DOHH2 (cell line): ENCODE measurements around the gene MCU.

Experiments used
- H3F3A ChIP-seq: fragments of 200-600 bp; sonication (generic), shearing (Covaris generic); 2 replicates; pipeline ENCODE4 v1.6.0; 2016; ENCODE audit warnings: antibody characterized with exemption, mild to moderate bottlenecking; ENCODE audit not compliant: control insufficient read depth, insufficient read depth
- H3K27ac ChIP-seq: fragments of 200-600 bp; sonication (generic); 2 replicates; pipeline ENCODE4 v1.5.1; 2014; ENCODE audit warnings: low read depth, mild to moderate bottlenecking, low read length, moderate library complexity
- H3K27me3 ChIP-seq: fragments of 200-600 bp; sonication (generic); 2 replicates; pipeline ENCODE4 v1.6.1; 2014; ENCODE audit warnings: mild to moderate bottlenecking, low read length, mixed read lengths; ENCODE audit not compliant: control insufficient read depth
- H3K36me3 ChIP-seq: fragments of 200-600 bp; sonication (generic); 2 replicates; pipeline ENCODE4 v1.6.1; 2014; ENCODE audit warnings: mild to moderate bottlenecking, low read length, moderate library complexity, mixed read lengths; ENCODE audit not compliant: control insufficient read depth
- H3K4me1 ChIP-seq: fragments of 200-600 bp; sonication (generic); 2 replicates; pipeline ENCODE4 v1.6.1; 2014; ENCODE audit warnings: mild to moderate bottlenecking, low read length, mixed read lengths; ENCODE audit not compliant: control insufficient read depth
- H3K4me2 ChIP-seq: fragments of 200-600 bp; sonication (generic); 2 replicates; pipeline ENCODE4 v1.6.0; 2014; ENCODE audit warnings: mild to moderate bottlenecking, low read length, moderate library complexity
- H3K4me3 ChIP-seq: fragments of 200-600 bp; sonication (generic); 2 replicates; pipeline ENCODE4 v1.5.1; 2014; ENCODE audit warnings: mild to moderate bottlenecking, low read length, mixed read lengths
- H3K79me2 ChIP-seq: fragments of 200-600 bp; sonication (generic); 2 replicates; pipeline ENCODE4 v1.6.1; 2014; ENCODE audit warnings: mild to moderate bottlenecking, low read length, mixed read lengths; ENCODE audit not compliant: control insufficient read depth
- H3K9me2 ChIP-seq: fragments of 200-600 bp; sonication (generic); replicated peaks from 2 replicates; pipeline ENCODE4 v1.6.1; 2014; ENCODE audit warnings: mild to moderate bottlenecking, low read length, mixed read lengths; ENCODE audit not compliant: control insufficient read depth
- H3K9me3 ChIP-seq: fragments of 200-600 bp; sonication (generic); 2 replicates; pipeline ENCODE4 v1.6.1; 2014; ENCODE audit warnings: antibody characterized with exemption, low read length, mixed read lengths; ENCODE audit not compliant: control insufficient read depth, insufficient read depth
- H4K20me1 ChIP-seq: fragments of 200-600 bp; sonication (generic); 2 replicates; pipeline ENCODE4 v1.6.0; 2014; ENCODE audit warnings: low read depth, mild to moderate bottlenecking, antibody characterized with exemption, low read length, moderate library complexity; ENCODE audit not compliant: control insufficient read depth, insufficient read depth
- EZH2phosphoT487 ChIP-seq: fragments of 200-600 bp; sonication (generic); IDR thresholded peaks from 2 replicates; pipeline ENCODE4 v1.6.1; 2017; ENCODE audit warnings: borderline replicate concordance, mild to moderate bottlenecking, antibody characterized with exemption, low read length, moderate library complexity, mixed read lengths
- TF ChIP-seq, protein P1 (sequence below): fragments of 200-600 bp; sonication (generic); IDR thresholded peaks from one replicate; pipeline ENCODE4 v1.5.1; 2014; ENCODE audit warnings: antibody characterized with exemption, mild to moderate bottlenecking, low read depth, low read length; ENCODE audit not compliant: poor library complexity, severe bottlenecking

Gene MCU

DNA sequence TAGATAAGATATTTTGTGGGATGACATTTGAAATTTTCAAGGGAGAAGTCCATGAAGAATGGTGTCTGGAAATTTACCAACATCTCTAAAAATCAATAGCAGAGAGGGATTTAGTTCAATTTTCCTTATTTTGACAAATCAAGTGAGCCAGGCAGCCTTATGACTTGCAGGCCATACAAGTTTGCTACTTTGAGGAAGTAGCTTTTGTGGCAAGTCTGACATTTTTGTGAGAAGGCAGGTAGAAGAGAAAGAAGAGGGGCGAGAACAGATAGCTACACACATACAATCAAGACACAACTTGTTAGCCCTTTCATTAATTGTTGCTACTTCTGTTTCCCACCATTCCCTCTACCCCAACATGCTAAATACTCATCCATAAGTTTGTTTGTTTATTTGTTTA, 127.1 kb downstream of the MCU start:
- Histone ChIP-seq H3K4me2 (no peak overlapping the region), H3K79me2 (no peaks in the 10 kb centered on the region), H3K9me2 (no peaks in the 10 kb centered on the region), H3K27ac (no peak overlapping the region), H4K20me1 (no peaks in the 10 kb centered on the region), H3K9me3 (no peaks in the 10 kb centered on the region), H3K36me3 (no peaks in the 10 kb centered on the region), H3K4me3 (no peak overlapping the region), H3K27me3 (no peaks in the 10 kb centered on the region), H3F3A (no peaks in the 10 kb centered on the region), H3K4me1 (peaks cover 7% of the 10 kb centered on the region)
- TF ChIP-seq, protein P1, sequence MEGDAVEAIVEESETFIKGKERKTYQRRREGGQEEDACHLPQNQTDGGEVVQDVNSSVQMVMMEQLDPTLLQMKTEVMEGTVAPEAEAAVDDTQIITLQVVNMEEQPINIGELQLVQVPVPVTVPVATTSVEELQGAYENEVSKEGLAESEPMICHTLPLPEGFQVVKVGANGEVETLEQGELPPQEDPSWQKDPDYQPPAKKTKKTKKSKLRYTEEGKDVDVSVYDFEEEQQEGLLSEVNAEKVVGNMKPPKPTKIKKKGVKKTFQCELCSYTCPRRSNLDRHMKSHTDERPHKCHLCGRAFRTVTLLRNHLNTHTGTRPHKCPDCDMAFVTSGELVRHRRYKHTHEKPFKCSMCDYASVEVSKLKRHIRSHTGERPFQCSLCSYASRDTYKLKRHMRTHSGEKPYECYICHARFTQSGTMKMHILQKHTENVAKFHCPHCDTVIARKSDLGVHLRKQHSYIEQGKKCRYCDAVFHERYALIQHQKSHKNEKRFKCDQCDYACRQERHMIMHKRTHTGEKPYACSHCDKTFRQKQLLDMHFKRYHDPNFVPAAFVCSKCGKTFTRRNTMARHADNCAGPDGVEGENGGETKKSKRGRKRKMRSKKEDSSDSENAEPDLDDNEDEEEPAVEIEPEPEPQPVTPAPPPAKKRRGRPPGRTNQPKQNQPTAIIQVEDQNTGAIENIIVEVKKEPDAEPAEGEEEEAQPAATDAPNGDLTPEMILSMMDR: no peak
- TF ChIP-seq EZH2phosphoT487: no peak

DNA sequence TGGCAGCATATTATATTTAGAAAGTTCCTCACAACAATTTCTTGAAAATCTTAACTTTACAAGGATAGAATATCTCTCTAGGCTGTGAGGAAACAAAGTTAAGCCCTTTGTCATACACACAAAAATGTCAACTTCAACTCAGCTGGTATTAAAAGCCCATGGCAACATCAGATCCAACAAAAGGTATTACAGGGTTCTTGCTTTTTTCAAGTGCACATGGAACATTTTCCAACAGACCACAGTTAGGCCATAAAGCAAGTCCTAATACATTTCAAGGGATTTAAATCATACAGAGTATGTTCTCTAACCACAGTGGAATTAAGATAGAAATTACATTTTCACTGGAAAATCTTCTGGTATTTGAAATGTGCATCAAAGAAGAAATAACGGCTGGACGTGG, 129.7 kb downstream of the MCU start:
- H3K4me3 ChIP-seq: no peak overlapping the region
- H3K36me3 ChIP-seq: no peaks in the 10 kb centered on the region
- no peaks in the 10 kb centered on the region for H3F3A ChIP-seq
- no peak for TF ChIP-seq EZH2phosphoT487
- TF ChIP-seq, protein P1: no peak
- H3K79me2 ChIP-seq: no peaks in the 10 kb centered on the region
- H3K9me2 ChIP-seq: no peaks in the 10 kb centered on the region
- no peaks in the 10 kb centered on the region for H3K9me3 ChIP-seq
- no peaks in the 10 kb centered on the region for H4K20me1 ChIP-seq
- no peak overlapping the region for H3K4me2 ChIP-seq
- H3K27me3 ChIP-seq: no peaks in the 10 kb centered on the region
- no peak overlapping the region for H3K27ac ChIP-seq
- H3K4me1 ChIP-seq: peaks cover 15% of the 10 kb centered on the region

DNA sequence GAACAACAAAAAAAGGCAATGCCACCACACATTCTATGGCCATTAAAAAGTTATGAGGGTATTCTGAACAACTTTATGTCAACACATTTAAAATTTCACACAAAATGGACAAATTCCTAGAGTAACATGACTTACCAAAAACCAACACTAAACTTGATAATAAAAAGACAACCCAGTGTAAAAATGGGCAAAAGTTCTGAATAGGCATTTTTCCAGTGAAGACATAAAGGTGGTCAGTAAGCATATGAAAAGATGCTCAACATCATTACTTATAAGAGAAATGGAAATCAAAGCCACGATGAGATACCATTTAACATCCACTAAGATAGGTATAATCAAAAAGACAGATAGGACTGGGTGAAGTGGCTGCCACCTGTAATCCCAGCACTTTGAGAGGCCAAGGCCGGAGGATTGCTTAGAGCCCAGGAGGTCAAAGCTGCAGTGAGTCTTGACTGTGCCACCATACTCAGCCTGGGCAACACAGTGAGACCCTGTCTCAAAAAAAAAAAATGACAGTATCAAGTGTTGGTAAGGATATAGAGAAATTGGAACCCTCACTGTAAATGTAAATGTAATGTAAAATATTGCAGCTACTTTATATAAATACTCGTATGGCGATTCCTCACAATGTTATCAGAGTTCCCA, 130.5 kb downstream of the MCU start:
- H3K9me3 ChIP-seq: no peaks in the 10 kb centered on the region
- H3K4me3 ChIP-seq: no peak overlapping the region
- H3K27ac ChIP-seq: no peak overlapping the region
- H3K9me2 ChIP-seq: no peaks in the 10 kb centered on the region
- H3K27me3 ChIP-seq: no peaks in the 10 kb centered on the region
- H3K36me3 ChIP-seq: no peaks in the 10 kb centered on the region
- no peak overlapping the region for H3K4me2 ChIP-seq
- H3F3A ChIP-seq: no peaks in the 10 kb centered on the region
- no peaks in the 10 kb centered on the region for H4K20me1 ChIP-seq
- no peaks in the 10 kb centered on the region for H3K79me2 ChIP-seq
- H3K4me1 ChIP-seq: peaks cover 15% of the 10 kb centered on the region
- no peak for TF ChIP-seq EZH2phosphoT487
- TF ChIP-seq, protein P1: no peak

DNA sequence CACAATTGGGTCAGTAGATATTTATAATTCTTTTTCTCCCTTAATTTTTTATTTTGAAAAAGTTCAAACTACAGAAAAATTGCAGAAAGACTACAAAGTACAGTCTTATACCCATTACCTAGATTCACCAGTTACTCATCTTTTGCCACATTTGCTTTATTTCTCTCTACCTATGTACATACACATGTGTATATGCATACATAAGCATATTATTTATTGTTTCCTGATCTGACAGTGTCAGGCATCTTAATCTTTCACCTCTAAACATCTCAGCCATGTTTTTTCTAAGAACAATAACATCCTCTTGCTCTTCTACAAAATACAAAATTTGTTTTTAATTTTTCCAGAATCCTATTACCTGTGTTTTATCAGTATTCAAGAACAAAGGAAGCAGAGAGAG, 133.2 kb downstream of the MCU start:
- Histone ChIP-seq H3K4me3 (no peak overlapping the region), H3K4me2 (no peak overlapping the region), H3K79me2 (no peaks in the 10 kb centered on the region), H3K27ac (no peak overlapping the region), H3K36me3 (no peaks in the 10 kb centered on the region), H3K4me1 (peaks cover 15% of the 10 kb centered on the region), H3K9me2 (no peaks in the 10 kb centered on the region), H3K9me3 (no peaks in the 10 kb centered on the region), H3F3A (no peaks in the 10 kb centered on the region), H4K20me1 (no peaks in the 10 kb centered on the region), H3K27me3 (no peaks in the 10 kb centered on the region)
- TF ChIP-seq EZH2phosphoT487: no peak
- TF ChIP-seq, protein P1: no peak
